Kidney epithelial cell (primary cell): ENCODE results near the gene MCRIP2. TPM values are rescaled to one million over a fixed set of nuclear protein-coding genes. Genes with fewer than 3 reads are reported as not detected.
A peak's percentile ranks its signal among the peaks of the same experiment; 100 is the strongest.

Experiments
- DNase-seq: peaks from one replicate; pipeline ENCODE4 v3.0.0-alpha.2; 2010; ENCODE audit warnings: low read depth
- H3K27me3 ChIP-seq: 2 replicates; pipeline ENCODE4 v1.6.0; 2011; ENCODE audit warnings: low read length; ENCODE audit not compliant: control insufficient read depth, insufficient read depth
- H3K36me3 ChIP-seq: 2 replicates; pipeline ENCODE4 v1.5.1; 2011; ENCODE audit warnings: low read length; ENCODE audit not compliant: control insufficient read depth, insufficient read depth
- H3K4me3 ChIP-seq: 2 replicates; pipeline ENCODE4 v1.5.1; 2011; ENCODE audit warnings: low read depth, mild to moderate bottlenecking, control low read depth, low read length
- total RNA-seq: library from RNA; depleted of rRNA; stranded (reverse); fragments of >200 nt; gene quantifications from 2 replicates; pipeline ENCODE4 v1.2.3, GENCODE V29; 2015
- TF ChIP-seq, protein P1 (sequence below): IDR thresholded peaks from 2 replicates; pipeline ENCODE4 v1.5.1; 2011; ENCODE audit warnings: mild to moderate bottlenecking, moderate library complexity, low read length, control low read depth, inconsistent platforms; ENCODE audit not compliant: insufficient read depth, poor library complexity, severe bottlenecking

The MCRIP2 gene
- total RNA-seq, 1 donor from 2014 or later: 59.8 TPM

DNA sequence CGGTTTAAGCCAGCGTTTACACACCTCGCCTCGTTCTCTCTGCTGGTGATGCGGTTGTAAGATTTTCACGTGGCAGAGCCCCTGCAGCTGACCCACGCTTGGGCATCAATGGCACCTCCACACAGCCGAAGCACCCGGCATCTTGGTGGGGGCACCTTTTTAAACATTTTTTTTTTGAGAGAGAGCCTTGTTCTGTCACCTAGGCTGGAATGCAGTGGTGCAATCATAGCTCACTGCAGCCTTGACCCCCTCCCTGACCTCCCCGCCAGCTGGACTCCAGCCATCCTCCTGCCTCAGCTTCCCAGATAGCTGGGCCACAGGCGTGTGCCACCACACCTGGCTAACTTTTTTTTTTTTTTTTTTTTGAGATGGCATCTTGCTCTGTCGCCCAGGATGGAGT, 12.4 kb downstream of the MCRIP2 start:
- no peaks in the 10 kb centered on the region for H3K36me3 ChIP-seq

DNA sequence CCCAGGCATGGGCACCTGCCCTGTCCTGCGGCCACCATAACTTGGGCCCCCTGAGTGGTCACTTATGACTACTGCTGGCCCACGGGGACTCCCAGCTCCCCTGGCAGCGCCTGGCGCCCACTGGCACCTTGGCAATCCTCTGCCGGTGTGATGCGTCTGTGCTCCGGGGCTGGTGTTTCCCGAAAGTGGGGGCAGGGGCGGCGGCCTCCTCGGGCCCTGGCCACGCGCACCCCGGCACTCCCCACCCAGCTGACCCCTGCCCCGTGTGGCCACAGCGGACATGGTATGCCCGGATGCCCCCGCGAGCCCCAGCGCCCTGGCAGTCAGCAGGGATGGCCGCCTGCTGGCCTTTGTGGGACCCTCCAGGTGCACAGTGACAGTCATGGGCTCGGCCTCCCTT, 15.9 kb downstream of the MCRIP2 start:
- DNase-seq: no peak
- H3K27me3 ChIP-seq: no peaks in the 10 kb centered on the region
- no peak overlapping the region for H3K4me3 ChIP-seq
- TF ChIP-seq, protein P1, sequence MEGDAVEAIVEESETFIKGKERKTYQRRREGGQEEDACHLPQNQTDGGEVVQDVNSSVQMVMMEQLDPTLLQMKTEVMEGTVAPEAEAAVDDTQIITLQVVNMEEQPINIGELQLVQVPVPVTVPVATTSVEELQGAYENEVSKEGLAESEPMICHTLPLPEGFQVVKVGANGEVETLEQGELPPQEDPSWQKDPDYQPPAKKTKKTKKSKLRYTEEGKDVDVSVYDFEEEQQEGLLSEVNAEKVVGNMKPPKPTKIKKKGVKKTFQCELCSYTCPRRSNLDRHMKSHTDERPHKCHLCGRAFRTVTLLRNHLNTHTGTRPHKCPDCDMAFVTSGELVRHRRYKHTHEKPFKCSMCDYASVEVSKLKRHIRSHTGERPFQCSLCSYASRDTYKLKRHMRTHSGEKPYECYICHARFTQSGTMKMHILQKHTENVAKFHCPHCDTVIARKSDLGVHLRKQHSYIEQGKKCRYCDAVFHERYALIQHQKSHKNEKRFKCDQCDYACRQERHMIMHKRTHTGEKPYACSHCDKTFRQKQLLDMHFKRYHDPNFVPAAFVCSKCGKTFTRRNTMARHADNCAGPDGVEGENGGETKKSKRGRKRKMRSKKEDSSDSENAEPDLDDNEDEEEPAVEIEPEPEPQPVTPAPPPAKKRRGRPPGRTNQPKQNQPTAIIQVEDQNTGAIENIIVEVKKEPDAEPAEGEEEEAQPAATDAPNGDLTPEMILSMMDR: no peak
- H3K36me3 ChIP-seq: no peaks in the 10 kb centered on the region

More for the DNA sequence above, 12.4 kb downstream of the MCRIP2 start:
- Histone ChIP-seq H3K27me3 (no peaks in the 10 kb centered on the region), H3K4me3 (no peak overlapping the region)
- DNase-seq: no peak
- TF ChIP-seq, protein P1: no peak

DNA sequence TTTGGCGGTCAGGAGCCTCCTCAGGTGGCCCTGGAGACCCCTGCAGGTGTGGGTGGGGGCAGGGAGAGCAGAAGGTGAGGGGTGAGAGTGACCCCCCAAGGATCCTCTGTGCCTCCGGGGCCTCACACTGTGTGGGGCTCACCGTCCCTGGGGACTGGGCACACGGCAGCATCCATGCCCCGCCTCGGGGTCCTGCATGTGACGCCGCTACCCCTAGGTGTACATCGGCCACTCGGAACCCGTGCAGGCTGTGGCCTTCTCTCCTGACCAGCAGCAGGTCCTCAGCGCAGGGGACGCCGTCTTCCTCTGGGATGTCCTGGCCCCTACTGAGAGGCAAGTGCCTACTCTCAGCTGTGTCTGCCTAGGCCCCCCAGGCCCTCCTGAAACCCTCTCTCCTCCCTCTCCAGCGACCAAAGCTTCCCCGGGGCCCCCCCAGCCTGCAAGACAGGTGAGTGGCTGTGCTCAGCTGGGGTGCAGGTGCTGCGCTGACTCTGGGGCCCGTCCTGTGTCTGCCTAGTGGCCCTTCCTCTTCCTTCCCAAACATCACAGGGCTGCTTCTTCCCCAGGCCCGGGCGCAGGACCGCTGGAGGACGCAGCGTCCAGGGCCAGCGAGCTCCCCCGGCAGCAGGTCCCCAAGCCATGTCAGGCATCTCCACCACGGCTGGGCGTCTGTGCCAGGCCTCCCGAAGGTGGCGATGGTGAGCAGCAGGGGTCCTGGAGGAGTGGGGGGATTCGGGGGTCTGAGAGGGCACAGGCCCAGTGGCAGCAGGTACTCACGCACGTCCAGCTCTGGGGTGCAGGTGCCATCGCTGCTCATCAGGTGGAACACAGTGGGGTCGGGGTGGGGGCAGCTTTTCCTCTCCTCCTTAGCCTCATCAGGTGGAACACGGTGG, 17.3 kb downstream of the MCRIP2 start:
- DNase-seq: no peak
- TF ChIP-seq, protein P1: peak; percentile 36
- H3K36me3 ChIP-seq: no peaks in the 10 kb centered on the region
- no peaks in the 10 kb centered on the region for H3K27me3 ChIP-seq
- no peak overlapping the region for H3K4me3 ChIP-seq

DNA sequence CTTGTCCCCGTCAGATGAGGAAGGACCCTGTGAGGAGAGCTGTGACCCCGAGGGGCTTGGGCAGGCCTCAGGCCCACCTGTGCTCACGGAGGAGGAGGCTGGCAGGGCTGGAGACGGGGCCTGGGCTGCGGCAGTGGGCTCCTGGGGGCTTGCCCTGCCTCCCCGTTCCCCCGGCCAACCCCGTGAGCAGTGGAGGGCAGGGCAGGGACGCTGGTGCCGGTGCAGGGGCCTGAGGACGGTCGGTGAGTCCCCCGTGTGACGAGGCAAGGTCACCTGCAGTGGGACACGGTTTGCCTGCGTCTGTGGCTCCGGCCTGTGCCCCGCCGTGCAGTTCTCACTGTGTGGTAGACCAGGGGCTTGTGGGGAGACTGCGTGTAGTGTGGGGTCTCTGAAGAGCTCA, 18.0 kb downstream of the MCRIP2 start:
- Histone ChIP-seq H3K36me3 (no peaks in the 10 kb centered on the region), H3K27me3 (no peaks in the 10 kb centered on the region), H3K4me3 (no peak overlapping the region)
- DNase-seq: no peak
- TF ChIP-seq, protein P1: no peak

DNA sequence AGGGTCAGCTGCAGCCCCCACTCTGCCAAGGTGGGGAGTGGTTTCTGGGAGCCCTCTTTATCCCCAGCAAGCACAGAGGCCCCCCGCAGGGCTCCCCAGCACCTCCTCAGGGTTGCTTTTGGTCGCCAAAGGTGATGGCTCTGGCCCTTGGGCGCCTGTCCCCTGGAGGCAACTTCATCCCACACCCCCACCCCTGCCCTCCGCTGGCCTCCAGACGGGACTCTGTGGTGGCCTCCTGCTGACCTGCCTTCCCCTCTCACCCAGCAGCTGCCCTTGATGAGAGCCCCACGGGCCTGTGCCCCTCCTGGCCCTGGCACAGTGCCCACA, 18.5 kb downstream of the MCRIP2 start:
- H3K36me3 ChIP-seq: no peaks in the 10 kb centered on the region
- TF ChIP-seq, protein P1: no peak
- H3K4me3 ChIP-seq: no peak overlapping the region
- no peaks in the 10 kb centered on the region for H3K27me3 ChIP-seq
- no peak for DNase-seq

DNA sequence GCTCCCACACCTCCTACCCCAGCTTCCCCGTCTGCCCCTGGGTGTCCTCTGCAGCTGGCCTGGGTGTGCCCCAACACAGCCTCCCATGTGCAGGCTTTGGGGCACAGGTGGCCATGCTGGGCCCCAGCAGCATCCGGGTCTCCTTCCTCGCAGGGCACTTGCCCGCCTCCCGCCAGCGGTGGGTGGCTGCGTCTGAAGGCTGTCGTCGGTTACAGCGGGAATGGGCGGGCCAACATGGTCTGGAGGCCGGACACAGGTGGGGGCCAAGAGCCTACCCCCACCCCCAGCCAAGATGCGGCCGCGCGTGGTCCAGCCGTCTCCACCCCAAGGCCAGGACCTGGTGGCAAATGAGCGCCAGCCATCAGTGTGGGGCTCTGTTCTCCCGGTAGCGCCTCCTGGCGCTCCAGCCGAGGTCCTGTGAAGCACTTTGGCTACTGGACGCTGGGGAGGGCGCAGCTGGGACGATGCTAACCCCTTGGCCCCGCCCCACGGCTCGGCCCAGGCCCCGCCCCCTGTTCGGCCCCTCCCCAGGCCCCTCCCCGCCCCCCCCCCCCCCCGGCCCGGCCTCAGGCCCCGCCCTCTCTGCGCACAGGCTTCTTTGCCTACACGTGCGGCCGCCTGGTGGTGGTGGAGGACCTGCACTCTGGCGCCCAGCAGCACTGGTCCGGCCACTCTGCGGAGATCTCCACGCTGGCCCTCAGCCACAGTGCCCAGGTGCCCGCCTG, 19.0 kb downstream of the MCRIP2 start:
- Histone ChIP-seq H3K27me3 (no peaks in the 10 kb centered on the region), H3K4me3 (no peak overlapping the region), H3K36me3 (no peaks in the 10 kb centered on the region)
- TF ChIP-seq, protein P1: peak; percentile 55
- no peak for DNase-seq
